ENCODE measurements around the gene NGDN.
A peak's percentile ranks its signal among the peaks of the same experiment; 100 is the strongest.

The NGDN gene

GRCh38 chr14:23481979-23482822 is 12.7 kb downstream of the NGDN start:
- TF ChIP-seq EGR2 (tag by site-specific recombination; IDR thresholded peaks at IDR 0.05; ENCODE audit: low read depth) (0 out of 2 replicates have a peak, but pooled peaks have one; percentile 12), ZNF473 (tag by site-specific recombination; IDR thresholded peaks at IDR 0.05) (no peak)
- no peaks in the 10 kb centered on the region for H3K4me1 ChIP-seq (ENCODE audit: control insufficient read depth, insufficient read depth, low read length)
- POLR2A ChIA-PET = no interaction called here
- H3K27ac ChIP-seq (ENCODE audit: extremely low read depth, low read depth, low read length) = no peak overlapping the region
- H3K9me3 ChIP-seq (ENCODE audit: control insufficient read depth, insufficient read depth, low read depth, low read length) = no peaks in the 10 kb centered on the region
- H3K36me3 ChIP-seq (ENCODE audit: control insufficient read depth in 2 of 2, insufficient read depth in 1 of 2, low read length in 2 of 2) = peaks cover 21 to 77% of the 10 kb centered on the region in 2 experiments
- no peak overlapping the region for H3K4me3 ChIP-seq (ENCODE audit: low read depth, low read length)
- CTCF ChIA-PET = interaction anchor here (0.6 to 13.3 kb wide), 10 partner anchors 14 to 160 kb away, joined by 3 to 338 read pairs (median 3); partner anchors contain the start of genes PABPN1 and THTPA

GRCh38 chr14:23482823-23483148 is 13.3 kb downstream of the NGDN start:
- ChIA-PET CTCF (interaction anchor here (0.7 to 13.3 kb wide), 9 partner anchors 14 to 161 kb away, joined by 3 to 338 read pairs (median 3); partner anchors contain the start of genes PABPN1 and THTPA), POLR2A (no interaction called here)
- no peaks in the 10 kb centered on the region for H3K4me1 ChIP-seq (ENCODE audit: control insufficient read depth, insufficient read depth, low read length)
- no peak overlapping the region for H3K4me3 ChIP-seq (ENCODE audit: low read depth, low read length)
- no peaks in the 10 kb centered on the region for H3K9me3 ChIP-seq (ENCODE audit: control insufficient read depth, insufficient read depth, low read depth, low read length)
- H3K36me3 ChIP-seq (ENCODE audit: control insufficient read depth in 2 of 2, insufficient read depth in 1 of 2, low read length in 2 of 2) = peaks cover 15 to 72% of the 10 kb centered on the region in 2 experiments
- TF ChIP-seq ZNF580 (tag by site-specific recombination; IDR thresholded peaks at IDR 0.05) (no peak), ZNF501 (tag by site-specific recombination; IDR thresholded peaks at IDR 0.05) (no peak), ZNF354C (tag by site-specific recombination; IDR thresholded peaks at IDR 0.05; ENCODE audit: borderline replicate concordance, low read depth) (no peak), ZNF837 (tag by site-specific recombination; IDR thresholded peaks at IDR 0.05) (no peak)
- H3K27ac ChIP-seq (ENCODE audit: extremely low read depth, low read depth, low read length) = no peak overlapping the region

- ChIA-PET CTCF (interaction anchor here (0.6 to 13.3 kb wide), 12 partner anchors 13 to 827 kb away, joined by 3 to 338 read pairs (median 5); partner anchors contain the start of genes PABPN1 and THTPA), POLR2A (no interaction called here)
- TF ChIP-seq ZNF654 (tag by site-specific recombination; IDR thresholded peaks at IDR 0.05; ENCODE audit: low read depth) (peak; percentile 47), ZNF121 (tag by site-specific recombination; IDR thresholded peaks at IDR 0.05) (no peak), CTCF (tag by site-specific recombination; IDR thresholded peaks at IDR 0.05) (peak; percentile 82), ZBTB1 (tag by site-specific recombination; IDR thresholded peaks at IDR 0.05) (no peak), ZNF2 (tag by site-specific recombination; IDR thresholded peaks at IDR 0.05) (0 out of 2 replicates have a peak, but pooled peaks have one; percentile 30)
- Histone ChIP-seq H3K27ac (ENCODE audit: extremely low read depth, low read depth, low read length) (no peak overlapping the region), H3K36me3 (ENCODE audit: control insufficient read depth in 2 of 2, insufficient read depth in 1 of 2, low read length in 2 of 2) (peaks cover 12 to 72% of the 10 kb centered on the region in 2 experiments), H3K9me3 (ENCODE audit: control insufficient read depth, insufficient read depth, low read depth, low read length) (no peaks in the 10 kb centered on the region), H3K4me3 (ENCODE audit: low read depth, low read length) (no peak overlapping the region), H3K4me1 (ENCODE audit: control insufficient read depth, insufficient read depth, low read length) (no peaks in the 10 kb centered on the region)
Observed at GRCh38 chr14:23483236-23483854, 13.8 kb downstream of the NGDN start.

- Histone ChIP-seq H3K4me3 (ENCODE audit: low read depth, low read length) (no peak overlapping the region), H3K9me3 (ENCODE audit: control insufficient read depth, insufficient read depth, low read depth, low read length) (no peaks in the 10 kb centered on the region), H3K36me3 (ENCODE audit: control insufficient read depth in 2 of 2, insufficient read depth in 1 of 2, low read length in 2 of 2) (peaks cover 4 to 61% of the 10 kb centered on the region in 2 experiments; a peak in 2 of 3 replicates), H3K4me1 (ENCODE audit: control insufficient read depth, insufficient read depth, low read length) (no peaks in the 10 kb centered on the region), H3K27ac (ENCODE audit: extremely low read depth, low read depth, low read length) (no peak overlapping the region)
- CTCF ChIA-PET = interaction anchor here (0.6 to 13.3 kb wide), 4 partner anchors 10 to 566 kb away, joined by 3 to 338 read pairs (median 8); partner anchors contain the start of gene THTPA
- POLR2A ChIA-PET = no interaction called here
- no peak for TF ChIP-seq GLI4 (tag by site-specific recombination; IDR thresholded peaks at IDR 0.05)
- no peak for TF ChIP-seq ZNF248 (tag by site-specific recombination; IDR thresholded peaks at IDR 0.05)
- TF ChIP-seq ZNF24 (tag by site-specific recombination; IDR thresholded peaks at IDR 0.05) = no peak
- TF ChIP-seq ZNF621 (tag by site-specific recombination; IDR thresholded peaks at IDR 0.05) = no peak
- TF ChIP-seq ZNF521 (tag by site-specific recombination; IDR thresholded peaks at IDR 0.05) = no peak
- TF ChIP-seq ZNF514 (tag by site-specific recombination; IDR thresholded peaks at IDR 0.05) = no peak
- no peak for TF ChIP-seq ZNF146 (tag by site-specific recombination; IDR thresholded peaks at IDR 0.05)
- no peak for TF ChIP-seq ZNF394 (tag by site-specific recombination; IDR thresholded peaks at IDR 0.05; ENCODE audit: borderline replicate concordance)
- no peak for TF ChIP-seq ZNF292 (tag by site-specific recombination; IDR thresholded peaks at IDR 0.05; ENCODE audit: borderline replicate concordance, low read depth)
- TF ChIP-seq SETDB1 (IDR thresholded peaks at IDR 0.05; ENCODE audit: insufficient read length, low read length) = no peak
- TF ChIP-seq ZNF398 (tag by site-specific recombination; IDR thresholded peaks at IDR 0.05) = no peak
- no peak for TF ChIP-seq KLF16 (tag by site-specific recombination; IDR thresholded peaks at IDR 0.05)
- TF ChIP-seq MYNN (tag by site-specific recombination; IDR thresholded peaks at IDR 0.05; ENCODE audit: borderline replicate concordance) = no peak
Observed at GRCh38 chr14:23485326-23485725, 15.8 kb downstream of the NGDN start.
